ENCODE measurements around the gene NKAIN1. TPM values are rescaled to one million over a fixed set of nuclear protein-coding genes. Genes with fewer than 3 reads are reported as not detected.
A peak's percentile ranks its signal among the peaks of the same experiment; 100 is the strongest.

Gene NKAIN1
- total RNA-seq (2021; ENCODE audit: unreplicated experiment) (1.1 TPM), Bru-seq, nascent RNA (percentile 22 among the genes with signal in this experiment), BruChase-seq, experiment 1, labeled RNA remaining after a 6-hour chase (percentile 21 among the genes with signal in this experiment), BruChase-seq, experiment 2, labeled RNA remaining after a 2-hour chase (percentile 21 among the genes with signal in this experiment)
- polyA plus RNA-seq (2012) = 0.88 and 2.0 TPM in 2 replicates
- long read RNA-seq, partial matches to known transcripts = 0 of 2 reads
- long read RNA-seq, other reads (novel, unspliced or antisense) = 2 of 2 reads

DNA sequence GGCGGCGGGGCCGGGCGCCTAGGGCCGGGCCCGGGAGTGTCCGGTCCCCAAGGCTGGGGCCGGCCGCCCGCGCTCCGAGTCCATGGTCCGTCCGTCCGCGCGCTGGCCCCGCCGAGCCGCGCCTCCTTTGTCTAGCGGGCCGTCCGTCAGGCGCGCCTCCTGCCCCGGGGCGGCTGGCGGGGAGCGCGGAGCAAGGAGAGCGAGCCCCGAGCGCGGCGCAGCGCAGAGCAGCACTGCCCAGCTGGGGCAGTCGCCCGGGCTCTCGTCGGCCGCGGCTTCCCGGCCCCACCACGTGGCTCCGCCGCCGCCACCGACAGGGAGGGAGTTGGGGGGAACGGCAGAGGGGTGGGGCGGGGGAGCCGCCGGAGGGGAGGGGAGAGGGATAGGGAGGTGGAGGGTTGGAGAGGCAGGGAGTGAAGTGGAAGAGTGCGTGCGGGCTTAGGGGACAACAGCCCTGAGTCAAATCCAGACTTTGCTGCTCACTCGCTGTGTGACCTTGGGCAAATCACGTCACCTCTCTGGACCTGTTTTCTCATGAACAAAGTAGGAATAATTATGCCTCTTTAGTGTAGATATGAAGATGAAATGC, at the start of gene NKAIN1:
Gene NKAIN1 (minus strand): TSS at position 235 of the 589 bp plus-strand sequence. CDS start 340 bp downstream, outside the sequence.
- no peak within 1 kb of the TSS for H3K9ac ChIP-seq (ENCODE audit: low read length)
- CTCF ChIA-PET = no interaction called here

More for the DNA sequence above, at the start of gene NKAIN1:
- H3K4me2 ChIP-seq (ENCODE audit: low read length) = peak within 1 kb of the TSS; percentile 61
- H3K36me3 ChIP-seq (ENCODE audit: control insufficient read depth in 1 of 2, insufficient read depth in 2 of 2, low read length in 2 of 2) = no peaks in the 10 kb centered on the region
- ATAC-seq = peak; percentile 64
- TF ChIP-seq ZNF274 (IDR thresholded peaks at IDR 0.05; ENCODE audit: low read depth, low read length) (no peak), EGR1 (IDR thresholded peaks at IDR 0.05; ENCODE audit: low read depth) (no peak), SP1 (IDR thresholded peaks at IDR 0.05; ENCODE audit: low read depth) (no peak), POLR2AphosphoS5 (IDR thresholded peaks at IDR 0.05; ENCODE audit: low read depth, low read length) (no peak)
- TF ChIP-seq, protein P1, sequence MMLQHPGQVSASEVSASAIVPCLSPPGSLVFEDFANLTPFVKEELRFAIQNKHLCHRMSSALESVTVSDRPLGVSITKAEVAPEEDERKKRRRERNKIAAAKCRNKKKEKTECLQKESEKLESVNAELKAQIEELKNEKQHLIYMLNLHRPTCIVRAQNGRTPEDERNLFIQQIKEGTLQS (IDR thresholded peaks at IDR 0.05) = no peak
- TF ChIP-seq, protein P2, sequence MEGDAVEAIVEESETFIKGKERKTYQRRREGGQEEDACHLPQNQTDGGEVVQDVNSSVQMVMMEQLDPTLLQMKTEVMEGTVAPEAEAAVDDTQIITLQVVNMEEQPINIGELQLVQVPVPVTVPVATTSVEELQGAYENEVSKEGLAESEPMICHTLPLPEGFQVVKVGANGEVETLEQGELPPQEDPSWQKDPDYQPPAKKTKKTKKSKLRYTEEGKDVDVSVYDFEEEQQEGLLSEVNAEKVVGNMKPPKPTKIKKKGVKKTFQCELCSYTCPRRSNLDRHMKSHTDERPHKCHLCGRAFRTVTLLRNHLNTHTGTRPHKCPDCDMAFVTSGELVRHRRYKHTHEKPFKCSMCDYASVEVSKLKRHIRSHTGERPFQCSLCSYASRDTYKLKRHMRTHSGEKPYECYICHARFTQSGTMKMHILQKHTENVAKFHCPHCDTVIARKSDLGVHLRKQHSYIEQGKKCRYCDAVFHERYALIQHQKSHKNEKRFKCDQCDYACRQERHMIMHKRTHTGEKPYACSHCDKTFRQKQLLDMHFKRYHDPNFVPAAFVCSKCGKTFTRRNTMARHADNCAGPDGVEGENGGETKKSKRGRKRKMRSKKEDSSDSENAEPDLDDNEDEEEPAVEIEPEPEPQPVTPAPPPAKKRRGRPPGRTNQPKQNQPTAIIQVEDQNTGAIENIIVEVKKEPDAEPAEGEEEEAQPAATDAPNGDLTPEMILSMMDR (IDR thresholded peaks at IDR 0.05 in 2 of 3, conservative IDR thresholded peaks at IDR 0.05 in 1 of 3; ENCODE audit: borderline replicate concordance in 1 of 3, insufficient read depth in 1 of 3, low read depth in 2 of 3, low read length in 2 of 3) = no peak
- peaks cover 14% of the 10 kb centered on the region for H3K27me3 ChIP-seq (ENCODE audit: insufficient read depth, low read length)
- POLR2A ChIA-PET = no interaction called here
- H3K27ac ChIP-seq (ENCODE audit: low read depth, low read length) = no peak within 1 kb of the TSS
- no peak within 1 kb of the TSS for H2AFZ ChIP-seq (ENCODE audit: low read depth, low read length, poor library complexity, severe bottlenecking)
- H3K4me3 ChIP-seq (replicated peaks in 1 of 2; ENCODE audit: low read depth in 1 of 2, low read length in 2 of 2) = peak within 1 kb of the TSS; percentile 21 to 45
- intact Hi-C loops (cut with micrococcal nuclease) = no loop called here
- no peaks in the 10 kb centered on the region for H4K20me1 ChIP-seq (ENCODE audit: insufficient read depth)
- BruUV-seq (replicated peaks) = no TSS peak
- no peaks in the 10 kb centered on the region for H3K79me2 ChIP-seq (ENCODE audit: insufficient read depth, low read length)
- H3K4me1 ChIP-seq (ENCODE audit: control insufficient read depth in 1 of 2, insufficient read depth in 2 of 2, low read length in 2 of 2) = peaks cover 0 to 5% of the 10 kb centered on the region in 2 experiments; a peak in 1 of 4 replicates
- H3K9me3 ChIP-seq (ENCODE audit: control insufficient read depth in 1 of 2, insufficient read depth in 1 of 2, low read depth in 1 of 2, low read length in 2 of 2) = no peaks in the 10 kb centered on the region
- H3K9me2 ChIP-seq (ENCODE audit: insufficient read depth) = no peaks in the 10 kb centered on the region
- RAD21 ChIA-PET (ENCODE audit: low non-redundant PET in 1 of 2, low total read pairs in 2 of 2, uncharacterized antibody in 2 of 2, unreplicated experiment in 2 of 2) = no interaction called here
- DNase-seq (ENCODE audit: low read depth, low spot score) = no peak
